DMS 273 treated with DMSO at 0.1 percent for 48 hours (cell line): ENCODE data around the gene CSNK2A1.
"Not testable (repeated sequence)": the region's sequence is repeated elsewhere in the genome, so short reads cannot be mapped to it uniquely, and the experiment has no call there.

Experiments
- DNase-seq: peaks from one replicate; lab custom pipeline; 2025; lab: John Stamatoyannopoulos, UW

CSNK2A1 gene

DNA sequence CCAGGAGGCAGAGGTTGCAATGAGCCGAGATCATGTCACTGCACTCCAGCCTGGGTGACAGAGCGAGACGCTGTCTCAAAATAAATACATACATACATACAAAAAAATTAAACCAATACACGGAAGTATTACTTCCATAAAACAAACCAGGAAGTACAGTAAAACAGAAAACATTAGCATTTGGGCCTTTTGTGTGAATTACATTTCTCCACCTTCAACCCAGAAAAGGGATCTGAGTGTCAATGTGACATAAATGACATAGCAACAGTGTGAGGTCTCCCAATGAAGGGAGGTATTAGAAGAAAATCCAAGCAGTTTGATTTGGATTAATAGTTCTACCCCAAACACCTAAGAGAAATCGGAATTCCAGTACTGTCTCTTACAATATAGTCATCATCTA, 10.1 kb downstream of the CSNK2A1 start:
- no peak for DNase-seq

GRCh38 chr20:532530-532929, 11.1 kb downstream of the CSNK2A1 start:
- no peak for DNase-seq

DNA sequence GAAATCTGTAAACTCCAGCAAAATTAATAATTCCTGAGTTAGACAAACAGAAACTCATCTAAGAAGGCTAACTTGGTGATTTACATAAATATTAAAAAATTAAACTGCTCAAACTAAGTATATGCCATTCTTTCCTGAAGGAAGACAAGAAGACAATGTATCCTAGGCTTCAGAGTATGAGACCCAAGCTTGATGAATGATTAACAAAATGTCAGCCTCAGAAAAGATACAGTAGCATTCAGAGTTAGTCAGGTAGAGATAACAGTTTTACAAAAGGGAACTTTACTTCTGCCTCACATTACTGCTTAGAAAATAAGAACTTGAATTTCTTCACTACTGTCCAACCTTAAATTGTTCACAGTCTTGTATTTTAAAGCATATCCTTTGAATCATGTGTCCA, 12.0 kb downstream of the CSNK2A1 start:
- no peak for DNase-seq

- no peak for DNase-seq
Measured at GRCh38 chr20:530321-530720, 13.3 kb downstream of the CSNK2A1 start.

- no peak for DNase-seq
Measured at GRCh38 chr20:528923-529604, 14.5 kb downstream of the CSNK2A1 start.

DNA sequence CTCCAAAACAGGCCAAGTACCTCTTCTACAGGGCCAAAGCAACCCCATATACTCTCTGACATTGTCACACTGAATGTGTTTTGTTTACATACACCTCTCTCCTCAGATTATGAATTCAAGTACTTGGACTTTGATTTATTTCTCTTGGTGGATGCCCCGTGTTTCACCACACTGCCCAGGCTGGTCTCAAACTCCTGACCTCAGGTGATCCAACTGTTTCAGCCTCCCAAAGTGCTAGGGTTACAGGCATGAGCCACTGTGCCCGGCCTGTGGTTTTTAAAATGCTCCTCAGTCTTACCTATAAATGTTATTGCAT, 16.1 kb downstream of the CSNK2A1 start:
- no peak for DNase-seq

GRCh38 chr20:521860-522259, 21.7 kb downstream of the CSNK2A1 start:
- DNase-seq, result no peak

DNA sequence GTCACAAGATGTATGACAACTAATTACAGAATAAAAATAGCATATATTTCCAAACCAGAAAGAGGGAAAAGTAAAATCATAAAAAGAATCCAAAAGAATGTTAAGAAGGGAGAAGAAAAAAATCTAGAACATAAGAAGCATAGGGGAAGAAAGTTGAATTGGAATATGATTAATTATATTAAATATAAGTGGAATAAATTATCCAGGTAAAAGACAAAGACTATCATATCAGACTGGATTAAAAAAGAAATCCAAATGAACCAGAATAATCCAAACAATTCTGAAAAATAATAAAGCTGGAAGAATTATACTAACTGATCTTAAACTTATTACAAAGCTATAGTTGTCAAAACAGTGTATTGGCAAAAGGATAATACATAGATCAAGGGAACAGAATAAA, 23.6 kb downstream of the CSNK2A1 start:
- DNase-seq, result no peak

- no peak for DNase-seq
Measured at GRCh38 chr20:517221-517620, 26.4 kb downstream of the CSNK2A1 start.

DNA sequence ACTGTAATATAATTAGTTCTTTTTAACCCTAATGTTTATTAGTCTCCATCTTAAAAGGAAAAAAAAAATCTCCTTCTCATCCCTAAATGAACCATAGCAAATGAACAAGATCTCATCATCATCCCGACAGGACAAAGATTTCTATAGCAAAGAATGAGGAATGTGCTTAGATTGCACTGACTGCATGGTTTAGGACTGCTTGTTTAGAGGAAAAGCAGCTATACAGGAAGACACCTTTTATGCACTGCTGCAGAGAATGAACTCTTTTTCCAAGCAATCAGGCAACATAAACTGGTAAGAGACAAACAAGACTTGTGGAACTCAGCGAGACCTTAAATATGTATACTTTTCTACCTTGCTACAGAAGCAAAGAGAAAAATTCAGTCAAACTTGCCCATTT, 26.8 kb downstream of the CSNK2A1 start:
- no peak for DNase-seq

DNA sequence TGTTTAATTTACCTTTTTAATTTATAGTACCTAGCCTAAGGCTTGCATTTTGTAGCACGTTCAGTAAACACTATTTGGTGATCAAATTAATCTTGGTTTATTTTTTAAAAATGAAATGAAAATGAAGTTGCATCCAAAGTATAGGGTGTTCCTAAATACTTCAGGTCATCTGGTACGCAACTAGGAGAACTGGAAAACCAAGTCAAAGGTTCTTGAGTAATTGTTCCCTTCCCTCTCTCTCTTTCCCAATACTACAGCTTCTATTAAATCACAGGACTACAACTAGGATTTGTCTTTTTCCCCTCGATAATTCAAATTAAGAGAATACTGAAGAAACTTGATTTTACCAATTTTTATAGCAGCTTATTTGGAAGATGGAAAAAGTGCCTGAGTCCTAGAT, 27.9 kb downstream of the CSNK2A1 start:
- no peak for DNase-seq

DNA sequence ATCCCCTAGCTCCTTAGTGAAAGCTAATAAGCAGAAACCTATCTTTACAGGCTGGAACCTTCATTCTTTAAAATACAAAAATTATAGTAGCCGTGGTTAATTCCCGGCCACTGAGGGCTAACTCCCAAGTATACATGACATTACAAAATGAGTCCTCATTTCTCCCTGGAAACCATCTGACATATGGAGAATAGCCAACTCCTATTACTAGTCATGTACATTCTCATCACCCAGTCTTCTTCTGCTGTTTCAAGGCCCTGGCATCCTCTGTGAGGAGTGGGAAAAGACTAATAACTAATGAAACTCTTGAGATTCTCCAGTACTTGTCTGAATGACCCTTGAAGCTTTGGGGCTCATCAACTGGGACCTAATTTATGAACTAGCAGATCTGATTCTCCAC, 30.2 kb downstream of the CSNK2A1 start:
- DNase-seq, result no peak

- not testable (repeated sequence) for DNase-seq
Measured at GRCh38 chr20:510328-511057, 33.1 kb downstream of the CSNK2A1 start.

DNA sequence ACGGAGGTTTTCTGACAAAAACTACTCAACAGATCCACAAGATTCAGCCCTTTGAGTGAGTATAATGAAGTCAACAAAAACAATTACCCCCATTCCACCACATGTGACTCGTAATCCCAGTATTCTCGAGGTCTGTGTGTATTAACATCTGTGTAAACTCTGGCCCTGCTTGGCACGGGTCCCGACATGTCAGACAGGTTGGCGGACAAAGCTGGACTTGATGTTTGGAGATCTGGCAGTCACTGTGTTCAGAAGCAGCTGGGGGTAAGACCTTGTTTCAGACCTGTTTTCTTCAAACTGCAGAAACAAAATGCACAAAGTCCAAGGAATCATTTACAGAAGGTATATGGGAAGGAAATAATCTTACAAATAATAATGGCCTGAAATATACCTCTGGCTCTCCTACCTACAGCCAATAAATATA, 35.2 kb downstream of the CSNK2A1 start:
- not testable (repeated sequence) for DNase-seq

DNA sequence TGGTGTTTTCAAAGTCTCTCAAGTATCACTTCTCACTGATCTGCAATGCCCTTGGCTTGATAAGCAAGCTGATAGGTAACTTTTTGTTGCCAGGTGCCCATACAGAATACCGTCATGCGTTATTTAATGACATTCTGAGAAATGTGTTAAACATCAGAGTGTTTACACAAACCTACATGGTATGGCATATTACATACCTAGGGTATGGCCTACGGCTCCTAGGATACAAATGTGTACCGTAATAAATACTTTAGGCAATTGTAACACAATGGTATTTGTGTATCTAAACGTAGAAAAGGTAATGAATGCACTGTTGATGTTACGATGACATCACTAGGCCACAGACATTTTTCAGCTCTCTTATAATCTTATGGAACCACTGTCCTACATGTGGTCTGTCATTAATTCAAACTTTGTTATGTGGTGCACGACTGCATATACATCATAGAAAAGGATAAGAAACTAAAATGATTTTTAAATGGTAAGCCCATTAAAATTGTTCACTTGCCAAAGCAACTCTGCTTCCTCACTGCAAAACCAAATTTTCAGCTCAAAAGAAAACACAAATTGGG, 35.7 kb downstream of the CSNK2A1 start:
- no peak for DNase-seq

- DNase-seq, result no peak
Measured at GRCh38 chr20:507006-507758, 36.4 kb downstream of the CSNK2A1 start.

- DNase-seq, result no peak
Measured at GRCh38 chr20:504632-505075, 38.9 kb downstream of the CSNK2A1 start.

DNA sequence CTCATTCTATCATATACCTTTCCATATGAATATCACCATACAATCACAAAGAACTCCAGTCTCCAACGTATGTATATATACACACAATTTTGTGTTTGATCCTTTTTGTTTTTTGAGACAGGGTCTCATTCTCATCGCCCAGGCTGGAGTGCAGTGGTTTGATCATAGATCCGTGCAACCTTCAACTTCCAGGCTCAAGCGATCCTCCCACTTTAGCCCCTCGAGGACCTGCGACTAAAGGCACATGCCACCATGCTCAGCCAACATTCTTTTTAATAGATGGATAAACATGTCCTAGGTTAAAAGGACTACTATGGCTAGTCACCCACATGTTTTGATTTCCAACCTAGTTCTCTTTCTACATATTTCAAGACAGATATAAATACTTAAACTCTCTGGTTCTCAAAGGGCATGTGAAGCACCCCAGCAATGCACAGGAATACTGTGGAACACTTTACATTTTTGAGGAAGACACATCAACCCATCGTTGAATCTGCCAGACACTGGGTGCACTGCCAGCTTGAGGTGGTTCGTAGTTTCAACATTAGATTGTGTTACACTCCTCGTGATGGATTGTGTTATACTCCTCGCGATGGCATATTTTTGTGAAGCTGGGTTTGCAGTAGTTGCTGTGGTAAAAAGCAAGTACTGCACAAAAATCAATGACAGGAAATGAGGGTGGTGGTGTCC, 40.4 kb downstream of the CSNK2A1 start:
- no peak for DNase-seq

DNA sequence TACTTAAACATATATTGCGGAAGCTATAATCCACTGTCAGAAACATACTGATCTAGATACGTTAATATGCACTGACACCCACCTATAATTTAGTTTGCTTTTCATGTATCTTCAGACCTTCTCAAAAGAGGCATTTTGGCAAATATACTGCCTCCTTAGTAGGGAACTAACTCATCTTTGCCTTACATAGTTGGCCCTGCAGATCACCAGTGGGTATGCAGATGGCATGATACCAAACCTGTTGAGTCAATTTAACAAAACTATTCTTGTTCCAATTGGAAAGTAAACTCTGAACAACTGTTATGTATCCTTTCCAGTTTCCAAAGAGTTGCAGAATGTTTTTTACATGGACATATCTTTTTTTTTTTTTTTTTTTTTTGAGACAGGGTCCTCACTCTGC, 45.6 kb downstream of the CSNK2A1 start:
- DNase-seq, result no peak

DNA sequence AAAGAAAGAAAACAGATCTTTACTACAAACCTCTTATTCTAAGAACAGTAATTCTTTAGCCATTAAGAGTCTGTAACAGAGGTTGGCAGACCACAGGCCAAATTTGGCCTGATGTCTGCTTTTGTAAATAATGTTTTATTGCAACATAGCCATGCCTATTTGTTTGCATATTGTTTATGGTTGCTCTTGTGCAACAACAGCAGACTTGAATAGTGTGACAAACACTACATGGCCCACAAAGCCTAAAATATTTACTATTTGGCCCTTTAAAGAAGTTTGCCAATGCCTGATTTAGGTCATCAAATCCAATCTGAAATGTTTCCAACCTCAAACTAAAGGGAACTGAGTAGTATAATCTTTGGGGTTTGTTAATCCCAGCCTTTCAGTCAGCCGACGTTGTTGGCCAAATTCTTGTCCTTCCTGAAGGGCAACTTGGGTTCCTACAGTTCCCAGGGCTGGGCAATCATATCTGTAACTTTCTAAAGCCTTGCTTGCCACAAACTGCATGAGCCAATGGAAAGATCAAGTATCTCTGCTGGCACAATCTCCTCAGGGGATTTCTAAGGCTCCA, 47.4 kb downstream of the CSNK2A1 start:
- no peak for DNase-seq

GRCh38 chr20:492159-492558, 51.4 kb downstream of the CSNK2A1 start:
- DNase-seq, result no peak

- DNase-seq, result no peak
Measured at GRCh38 chr20:487655-488054, 55.9 kb downstream of the CSNK2A1 start.
